Retinal pigment epithelial cell (primary cell): ENCODE results near the gene LBX2.

ENCODE experiments used
- DNase-seq: peaks from one replicate; pipeline ENCODE4 v3.0.0-alpha.2; 2010; ENCODE audit warnings: low read depth
- H3K4me3 ChIP-seq: 2 replicates; pipeline ENCODE4 v1.5.1; 2011; ENCODE audit warnings: mild to moderate bottlenecking, low read length, control low read depth, moderate library complexity
- CTCF ChIP-seq: conservative IDR thresholded peaks from 2 replicates; pipeline ENCODE4 v1.5.1; 2011; ENCODE audit warnings: low read depth, low read length, control low read depth, inconsistent platforms

LBX2 gene

GRCh38 chr2:74531666-74532065 is 32.3 kb upstream of the LBX2 start:
- TF ChIP-seq CTCF = no peak
- H3K4me3 ChIP-seq = no peak overlapping the region
- no peak for DNase-seq

- peak overlapping the region; percentile 96 for H3K4me3 ChIP-seq
- no peak for TF ChIP-seq CTCF
- no peak for DNase-seq
These were observed 31.1 kb upstream of the LBX2 start for GRCh38 chr2:74530239-74531187.

GRCh38 chr2:74529357-74530238 is 30.2 kb upstream of the LBX2 start, which contains the start of the genes AUP1 and HTRA2:
TSS of gene AUP1 (minus strand) at chr2:74529706. CDS start at chr2:74529629, 77 bp downstream.
TSS of gene HTRA2 (plus strand) at chr2:74529933. CDS start at chr2:74530007, 74 bp downstream.
- no peak for TF ChIP-seq CTCF
- DNase-seq = peak; percentile 97
- H3K4me3 ChIP-seq = peak within 1 kb of the TSS; percentile 96

GRCh38 chr2:74528600-74529356 is 29.4 kb upstream of the LBX2 start:
- peak overlapping the region; percentile 96 for H3K4me3 ChIP-seq
- peak; percentile 7 for TF ChIP-seq CTCF
- DNase-seq = no peak

- no peak overlapping the region for H3K4me3 ChIP-seq
- DNase-seq = no peak
- TF ChIP-seq CTCF = no peak
These were observed 28.3 kb upstream of the LBX2 start for GRCh38 chr2:74527741-74528140.

- no peak for DNase-seq
- TF ChIP-seq CTCF = no peak
- no peak overlapping the region for H3K4me3 ChIP-seq
These were observed 27.3 kb upstream of the LBX2 start for GRCh38 chr2:74526649-74527230.
